ENCODE measurements around the gene BPIFB1.

The BPIFB1 gene

GRCh38 chr20:33337531-33338165 lies 54.6 kb downstream of the BPIFB1 start:
- DNase-seq (ENCODE audit: extremely low read depth, low read depth) = no peak
- H3K4me3 ChIP-seq (replicated peaks; ENCODE audit: low read depth, low read length) = no peak overlapping the region
- no peak for TF ChIP-seq CTCF (IDR thresholded peaks at IDR 0.05; ENCODE audit: low read depth, low read length, missing control alignments)

GRCh38 chr20:33338467-33339258 lies 55.6 kb downstream of the BPIFB1 start:
- no peak overlapping the region for H3K4me3 ChIP-seq (replicated peaks; ENCODE audit: low read depth, low read length)
- TF ChIP-seq CTCF (IDR thresholded peaks at IDR 0.05; ENCODE audit: low read depth, low read length, missing control alignments) = no peak
- no peak for DNase-seq (ENCODE audit: extremely low read depth, low read depth)

- DNase-seq (ENCODE audit: extremely low read depth, low read depth) = no peak
- no peak for TF ChIP-seq CTCF (IDR thresholded peaks at IDR 0.05; ENCODE audit: low read depth, low read length, missing control alignments)
- no peak overlapping the region for H3K4me3 ChIP-seq (replicated peaks; ENCODE audit: low read depth, low read length)
Observed at GRCh38 chr20:33339515-33340058, 56.6 kb downstream of the BPIFB1 start.

- no peak overlapping the region for H3K4me3 ChIP-seq (replicated peaks; ENCODE audit: low read depth, low read length)
- no peak for TF ChIP-seq CTCF (IDR thresholded peaks at IDR 0.05; ENCODE audit: low read depth, low read length, missing control alignments)
- DNase-seq (ENCODE audit: extremely low read depth, low read depth) = no peak
Observed at GRCh38 chr20:33343521-33343920, 60.5 kb downstream of the BPIFB1 start.

- no peak overlapping the region for H3K4me3 ChIP-seq (replicated peaks; ENCODE audit: low read depth, low read length)
- no peak for DNase-seq (ENCODE audit: extremely low read depth, low read depth)
- TF ChIP-seq CTCF (IDR thresholded peaks at IDR 0.05; ENCODE audit: low read depth, low read length, missing control alignments) = no peak
Observed at GRCh38 chr20:33345342-33345741, 62.3 kb downstream of the BPIFB1 start.

GRCh38 chr20:33348136-33348937 lies 65.3 kb downstream of the BPIFB1 start:
- no peak overlapping the region for H3K4me3 ChIP-seq (replicated peaks; ENCODE audit: low read depth, low read length)
- TF ChIP-seq CTCF (IDR thresholded peaks at IDR 0.05; ENCODE audit: low read depth, low read length, missing control alignments) = no peak
- DNase-seq (ENCODE audit: extremely low read depth, low read depth) = no peak
